ENCODE results near the gene ASTN2. TPM values are rescaled to one million over a fixed set of nuclear protein-coding genes. Genes with fewer than 3 reads are reported as not detected.

The ASTN2 gene
- total and polyA plus RNA-seq, 9 of the 15 experiments (the other 6 are each of a cell fraction or from before 2014, with no cell fraction given) = 0.56 to 3.5 (median 1.9) TPM

GRCh38 chr9:116546711-116547581, 867.9 kb downstream of the ASTN2 start (continued):
- TF ChIP-seq, protein P1, sequence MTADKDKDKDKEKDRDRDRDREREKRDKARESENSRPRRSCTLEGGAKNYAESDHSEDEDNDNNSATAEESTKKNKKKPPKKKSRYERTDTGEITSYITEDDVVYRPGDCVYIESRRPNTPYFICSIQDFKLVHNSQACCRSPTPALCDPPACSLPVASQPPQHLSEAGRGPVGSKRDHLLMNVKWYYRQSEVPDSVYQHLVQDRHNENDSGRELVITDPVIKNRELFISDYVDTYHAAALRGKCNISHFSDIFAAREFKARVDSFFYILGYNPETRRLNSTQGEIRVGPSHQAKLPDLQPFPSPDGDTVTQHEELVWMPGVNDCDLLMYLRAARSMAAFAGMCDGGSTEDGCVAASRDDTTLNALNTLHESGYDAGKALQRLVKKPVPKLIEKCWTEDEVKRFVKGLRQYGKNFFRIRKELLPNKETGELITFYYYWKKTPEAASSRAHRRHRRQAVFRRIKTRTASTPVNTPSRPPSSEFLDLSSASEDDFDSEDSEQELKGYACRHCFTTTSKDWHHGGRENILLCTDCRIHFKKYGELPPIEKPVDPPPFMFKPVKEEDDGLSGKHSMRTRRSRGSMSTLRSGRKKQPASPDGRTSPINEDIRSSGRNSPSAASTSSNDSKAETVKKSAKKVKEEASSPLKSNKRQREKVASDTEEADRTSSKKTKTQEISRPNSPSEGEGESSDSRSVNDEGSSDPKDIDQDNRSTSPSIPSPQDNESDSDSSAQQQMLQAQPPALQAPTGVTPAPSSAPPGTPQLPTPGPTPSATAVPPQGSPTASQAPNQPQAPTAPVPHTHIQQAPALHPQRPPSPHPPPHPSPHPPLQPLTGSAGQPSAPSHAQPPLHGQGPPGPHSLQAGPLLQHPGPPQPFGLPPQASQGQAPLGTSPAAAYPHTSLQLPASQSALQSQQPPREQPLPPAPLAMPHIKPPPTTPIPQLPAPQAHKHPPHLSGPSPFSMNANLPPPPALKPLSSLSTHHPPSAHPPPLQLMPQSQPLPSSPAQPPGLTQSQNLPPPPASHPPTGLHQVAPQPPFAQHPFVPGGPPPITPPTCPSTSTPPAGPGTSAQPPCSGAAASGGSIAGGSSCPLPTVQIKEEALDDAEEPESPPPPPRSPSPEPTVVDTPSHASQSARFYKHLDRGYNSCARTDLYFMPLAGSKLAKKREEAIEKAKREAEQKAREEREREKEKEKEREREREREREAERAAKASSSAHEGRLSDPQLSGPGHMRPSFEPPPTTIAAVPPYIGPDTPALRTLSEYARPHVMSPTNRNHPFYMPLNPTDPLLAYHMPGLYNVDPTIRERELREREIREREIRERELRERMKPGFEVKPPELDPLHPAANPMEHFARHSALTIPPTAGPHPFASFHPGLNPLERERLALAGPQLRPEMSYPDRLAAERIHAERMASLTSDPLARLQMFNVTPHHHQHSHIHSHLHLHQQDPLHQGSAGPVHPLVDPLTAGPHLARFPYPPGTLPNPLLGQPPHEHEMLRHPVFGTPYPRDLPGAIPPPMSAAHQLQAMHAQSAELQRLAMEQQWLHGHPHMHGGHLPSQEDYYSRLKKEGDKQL (CRISPR knock-in tag; IDR thresholded peaks at IDR 0.05; ENCODE audit: borderline replicate concordance) = no peak
- TF ChIP-seq CTBP1 (IDR thresholded peaks at IDR 0.05; ENCODE audit: borderline replicate concordance) (peak; percentile 21; the same call in 1 of the 2 replicates), HDAC1 (IDR thresholded peaks at IDR 0.05) (no peak), ZNF316 (IDR thresholded peaks at IDR 0.05) (peak; percentile 45; the same call in 1 of the 2 replicates), ZNF224 (CRISPR knock-in tag; IDR thresholded peaks at IDR 0.05) (no peak), ARID1B (IDR thresholded peaks at IDR 0.05) (peak; percentile 58; the same call in 1 of the 2 replicates), RCOR1 (IDR thresholded peaks at IDR 0.05; ENCODE audit: borderline replicate concordance in 1 of 2, low read depth in 2 of 2, low read length in 2 of 2) (0 out of 4 replicates have a peak, but pooled peaks of 1 of the 2 experiments have one; percentile 19), CEBPG (CRISPR knock-in tag; IDR thresholded peaks at IDR 0.05) (no peak), CEBPG (tag; conservative IDR thresholded peaks at IDR 0.05 in 1 of 2, IDR thresholded peaks at IDR 0.05 in 1 of 2) (peak; percentile 43 to 71; a peak in 3 of 4 replicates), MTA2 (IDR thresholded peaks at IDR 0.05; ENCODE audit: low read depth) (0 out of 2 replicates have a peak, but pooled peaks have one; percentile 22), C11orf30 (IDR thresholded peaks at IDR 0.05; ENCODE audit: low read depth) (peak; percentile 63), CEBPB (tag; IDR thresholded peaks at IDR 0.05) (peak; percentile 91), POLR3A (IDR thresholded peaks at IDR 0.05; ENCODE audit: borderline replicate concordance, extremely low read depth, insufficient read depth, insufficient read length) (no peak), ESRRA (IDR thresholded peaks at IDR 0.05; ENCODE audit: borderline replicate concordance, low read depth) (peak; percentile 39; the same call in 1 of the 2 replicates)
- TF ChIP-seq, protein P2, sequence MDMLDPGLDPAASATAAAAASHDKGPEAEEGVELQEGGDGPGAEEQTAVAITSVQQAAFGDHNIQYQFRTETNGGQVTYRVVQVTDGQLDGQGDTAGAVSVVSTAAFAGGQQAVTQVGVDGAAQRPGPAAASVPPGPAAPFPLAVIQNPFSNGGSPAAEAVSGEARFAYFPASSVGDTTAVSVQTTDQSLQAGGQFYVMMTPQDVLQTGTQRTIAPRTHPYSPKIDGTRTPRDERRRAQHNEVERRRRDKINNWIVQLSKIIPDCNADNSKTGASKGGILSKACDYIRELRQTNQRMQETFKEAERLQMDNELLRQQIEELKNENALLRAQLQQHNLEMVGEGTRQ (CRISPR knock-in tag; IDR thresholded peaks at IDR 0.05) = 0 out of 2 replicates have a peak, but pooled peaks have one; percentile 5
- TF ChIP-seq, protein P3, sequence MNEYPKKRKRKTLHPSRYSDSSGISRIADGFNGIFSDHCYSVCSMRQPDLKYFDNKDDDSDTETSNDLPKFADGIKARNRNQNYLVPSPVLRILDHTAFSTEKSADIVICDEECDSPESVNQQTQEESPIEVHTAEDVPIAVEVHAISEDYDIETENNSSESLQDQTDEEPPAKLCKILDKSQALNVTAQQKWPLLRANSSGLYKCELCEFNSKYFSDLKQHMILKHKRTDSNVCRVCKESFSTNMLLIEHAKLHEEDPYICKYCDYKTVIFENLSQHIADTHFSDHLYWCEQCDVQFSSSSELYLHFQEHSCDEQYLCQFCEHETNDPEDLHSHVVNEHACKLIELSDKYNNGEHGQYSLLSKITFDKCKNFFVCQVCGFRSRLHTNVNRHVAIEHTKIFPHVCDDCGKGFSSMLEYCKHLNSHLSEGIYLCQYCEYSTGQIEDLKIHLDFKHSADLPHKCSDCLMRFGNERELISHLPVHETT (CRISPR knock-in tag; conservative IDR thresholded peaks at IDR 0.05 in 1 of 2, IDR thresholded peaks at IDR 0.05 in 1 of 2) = 0 out of 4 replicates have a peak, but pooled peaks of 1 of the 2 experiments have one; percentile 18
- TF ChIP-seq, protein P4, sequence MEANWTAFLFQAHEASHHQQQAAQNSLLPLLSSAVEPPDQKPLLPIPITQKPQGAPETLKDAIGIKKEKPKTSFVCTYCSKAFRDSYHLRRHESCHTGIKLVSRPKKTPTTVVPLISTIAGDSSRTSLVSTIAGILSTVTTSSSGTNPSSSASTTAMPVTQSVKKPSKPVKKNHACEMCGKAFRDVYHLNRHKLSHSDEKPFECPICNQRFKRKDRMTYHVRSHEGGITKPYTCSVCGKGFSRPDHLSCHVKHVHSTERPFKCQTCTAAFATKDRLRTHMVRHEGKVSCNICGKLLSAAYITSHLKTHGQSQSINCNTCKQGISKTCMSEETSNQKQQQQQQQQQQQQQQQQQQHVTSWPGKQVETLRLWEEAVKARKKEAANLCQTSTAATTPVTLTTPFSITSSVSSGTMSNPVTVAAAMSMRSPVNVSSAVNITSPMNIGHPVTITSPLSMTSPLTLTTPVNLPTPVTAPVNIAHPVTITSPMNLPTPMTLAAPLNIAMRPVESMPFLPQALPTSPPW (CRISPR knock-in tag; IDR thresholded peaks at IDR 0.05) = no peak

Data from K562 (cell line).